HG03025 (cell line): Measurements from ENCODE around the gene TMOD1.
"Not testable (repeated sequence)": the region's sequence is repeated elsewhere in the genome, so short reads cannot be mapped to it uniquely, and the experiment has no call there.

Experiments
- ATAC-seq: cut with Tn5 transposase; IDR thresholded peaks from one replicate; pipeline ENCODE4 v1.9.1; 2021; ENCODE audit warnings: mild to moderate bottlenecking, moderate library complexity; ENCODE audit not compliant: unreplicated experiment, low FRiP score

TMOD1 gene

DNA sequence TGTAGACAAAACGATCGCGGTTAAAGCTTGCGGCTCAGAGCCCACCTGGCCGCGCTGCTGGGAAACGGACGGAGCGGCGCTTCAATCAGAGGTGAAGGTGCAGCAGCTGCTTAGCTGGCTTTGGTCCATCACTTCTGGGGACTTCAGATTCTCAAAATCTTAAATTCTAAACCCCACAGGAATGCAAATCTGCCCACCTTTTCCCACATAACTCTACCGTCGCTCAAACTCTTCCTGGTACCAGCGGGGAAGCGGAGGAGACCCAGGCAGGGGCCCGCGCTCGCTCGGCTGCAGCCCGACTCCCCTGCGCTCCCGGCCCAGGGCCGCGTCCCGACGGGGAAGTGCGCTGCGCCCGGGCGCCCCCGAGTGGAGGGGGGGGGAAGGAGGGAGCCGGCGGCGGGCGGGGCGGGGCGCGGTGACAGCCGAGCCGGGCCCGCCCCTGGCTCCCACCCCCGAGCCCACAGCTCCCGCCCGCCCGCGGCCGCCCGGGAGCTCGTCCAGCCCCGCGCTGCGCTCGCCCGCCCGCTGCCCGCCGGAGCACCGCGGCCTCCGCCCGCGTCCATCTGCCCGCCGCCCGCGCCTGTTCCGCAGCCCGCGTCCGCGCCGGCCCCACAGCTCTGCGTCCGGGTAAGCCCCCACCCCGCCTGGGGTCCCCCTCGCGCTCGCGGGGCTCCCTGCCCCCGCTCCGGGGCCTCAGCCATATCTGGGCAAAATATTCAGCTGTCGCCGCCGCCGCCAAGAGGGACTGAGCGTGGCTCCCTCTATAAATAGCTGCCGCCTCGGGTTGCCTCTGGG, at the start of gene TMOD1:
TMOD1 (plus strand) TSS at position 490 of the 795 bp plus-strand sequence. CDS start 22,523 bp downstream, outside the sequence.
- ATAC-seq, result peak; percentile 68

DNA sequence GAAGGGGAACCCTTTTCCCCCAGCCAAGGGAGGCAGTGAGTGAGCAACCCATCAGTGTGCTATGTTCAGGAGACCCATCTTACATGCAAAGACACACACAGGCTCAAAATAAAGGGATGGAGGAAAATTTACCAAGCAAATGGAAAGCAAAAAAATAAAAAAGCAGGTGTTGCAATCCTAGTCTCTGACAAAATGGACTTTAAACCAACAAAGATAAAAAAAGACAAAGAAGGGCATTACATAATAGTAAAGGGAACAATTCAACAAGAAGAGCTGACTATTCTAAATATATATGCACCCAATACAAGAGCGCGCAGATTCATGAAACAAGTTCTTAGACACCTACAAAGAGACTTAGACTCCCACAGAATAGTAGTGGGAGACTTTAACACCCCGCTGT, 47.9 kb upstream of the TMOD1 start:
- not testable (repeated sequence) for ATAC-seq

DNA sequence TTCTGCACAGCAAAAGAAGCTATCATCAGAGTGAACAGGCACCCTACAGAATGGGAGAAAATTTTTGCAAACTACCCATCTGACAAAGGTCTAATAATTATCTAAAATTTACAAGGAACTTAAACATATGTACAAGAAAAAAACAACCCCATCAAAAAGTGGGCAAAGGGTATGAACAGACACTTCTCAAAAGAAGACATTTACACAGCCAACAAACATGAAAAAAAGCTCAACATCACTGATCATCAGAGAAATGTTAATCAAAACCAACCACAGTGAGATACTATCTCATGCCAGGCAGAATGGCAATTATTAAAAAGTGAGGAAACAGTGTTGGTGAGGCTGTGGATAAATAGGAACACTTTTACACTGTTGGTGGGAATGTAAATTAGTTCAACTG, 44.6 kb upstream of the TMOD1 start:
- ATAC-seq, result not testable (repeated sequence)

DNA sequence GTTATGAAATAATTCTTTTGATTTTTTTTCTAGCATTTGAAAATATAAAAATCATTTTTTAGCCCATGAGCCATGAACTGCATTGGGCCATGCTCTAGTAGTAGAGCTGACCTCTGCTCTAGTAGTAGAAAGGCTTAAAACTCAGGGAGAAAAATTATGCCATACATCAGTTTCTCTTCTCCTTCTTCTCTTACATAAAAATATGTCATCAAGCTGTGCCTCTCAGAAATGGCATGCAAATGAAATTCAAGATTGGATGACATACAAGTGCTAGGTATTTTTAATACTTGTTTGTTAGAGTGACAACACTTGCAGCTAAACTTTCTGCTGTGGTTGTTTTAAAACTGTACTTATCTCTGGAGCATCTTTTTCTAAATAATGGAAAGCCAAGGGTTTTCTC, 42.1 kb upstream of the TMOD1 start:
- ATAC-seq, result no peak

DNA sequence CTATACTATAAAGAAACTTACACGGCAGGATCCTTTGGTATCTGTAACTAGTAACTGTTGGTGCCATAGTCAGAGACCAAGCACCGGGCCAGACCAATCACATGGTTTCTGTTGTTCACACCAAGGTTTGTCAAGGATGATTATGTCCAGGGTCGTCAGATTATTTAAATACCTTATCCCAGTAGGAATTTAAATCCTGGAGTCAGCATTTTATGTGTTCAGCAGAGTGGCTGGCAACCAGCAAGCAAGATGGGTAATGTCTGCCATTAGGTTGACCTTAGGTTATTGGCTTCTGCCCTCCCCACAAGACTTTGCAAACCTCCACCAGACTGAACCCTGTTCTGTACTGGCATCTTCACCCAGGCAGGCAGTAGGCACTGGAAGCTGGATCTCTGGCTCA, 39.3 kb upstream of the TMOD1 start:
- no peak for ATAC-seq

DNA sequence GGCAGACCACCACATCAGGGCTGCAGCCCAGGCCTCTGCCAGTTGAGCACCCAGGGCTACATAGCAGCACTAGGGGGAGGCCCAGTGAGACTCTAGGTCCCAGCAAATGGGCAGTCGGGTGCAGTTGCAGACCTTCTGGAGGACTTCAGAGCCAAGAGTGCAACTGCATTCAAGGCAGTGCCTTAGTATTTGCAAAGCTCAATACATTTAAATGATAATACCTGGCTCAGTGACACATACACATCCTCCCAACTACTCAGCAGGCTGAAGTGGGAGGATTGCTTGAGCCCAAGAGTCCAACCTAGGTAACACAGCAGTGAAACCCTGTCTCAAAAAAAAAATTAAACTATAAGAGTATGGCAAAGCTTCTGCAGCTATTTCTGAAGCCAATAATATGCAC, 38.6 kb upstream of the TMOD1 start:
- ATAC-seq, result no peak

DNA sequence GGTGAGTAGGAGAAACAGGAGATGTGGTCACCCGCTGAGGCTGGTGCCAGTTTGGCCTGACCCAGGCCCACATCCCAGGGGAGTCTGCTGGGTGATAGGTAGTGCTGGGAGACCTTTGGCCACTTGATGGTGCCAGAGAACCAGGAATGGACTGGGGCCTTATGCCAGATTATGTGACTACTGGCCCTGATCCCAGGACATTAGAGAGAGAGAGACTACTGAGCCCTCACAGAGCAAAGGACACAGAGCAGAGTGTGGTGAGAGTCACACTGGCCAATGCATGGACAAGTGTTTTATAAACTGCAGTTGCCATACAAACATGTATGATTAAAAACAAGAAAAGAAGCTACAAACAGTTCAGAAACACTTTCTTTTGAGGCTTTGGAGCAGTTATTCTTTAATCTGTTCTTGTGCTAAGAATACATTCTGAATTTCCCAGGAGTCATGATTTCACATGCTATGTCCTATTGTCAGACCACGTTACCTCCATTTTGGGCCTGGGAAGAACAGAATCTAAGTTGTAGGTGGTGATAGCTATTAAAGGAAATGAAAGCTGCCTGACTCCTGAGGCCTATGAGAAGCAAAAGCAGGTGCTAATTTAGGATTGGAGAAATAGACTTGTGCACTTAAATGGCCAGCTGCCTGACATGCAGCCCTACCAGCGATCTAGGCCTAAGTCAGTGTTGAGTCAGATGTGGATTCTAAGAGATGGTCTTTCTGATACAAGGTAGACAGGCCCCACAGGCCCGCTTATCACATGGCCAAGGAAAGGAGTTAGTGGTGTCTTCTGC, 32.6 kb upstream of the TMOD1 start:
- peak; percentile 88 for ATAC-seq

DNA sequence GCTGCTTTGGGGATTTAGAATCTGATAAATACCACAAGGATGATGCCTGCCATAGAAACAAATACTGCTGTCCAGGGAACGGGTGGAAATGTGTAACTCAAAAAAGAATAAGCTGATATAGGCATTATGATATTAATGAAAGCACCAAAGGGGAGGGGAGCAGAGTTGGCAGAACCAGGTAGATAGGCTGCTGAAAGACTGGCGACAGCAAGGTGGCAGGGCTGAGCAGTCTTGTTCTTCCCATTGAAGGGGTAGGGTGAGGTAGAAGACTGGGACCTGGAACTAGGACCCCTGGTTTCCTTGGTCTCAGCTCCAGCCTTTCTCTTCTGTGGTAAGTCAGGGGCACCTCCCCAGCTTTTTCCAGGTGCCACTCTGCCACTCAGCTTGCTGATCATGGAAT, 31.4 kb upstream of the TMOD1 start:
- no peak for ATAC-seq

DNA sequence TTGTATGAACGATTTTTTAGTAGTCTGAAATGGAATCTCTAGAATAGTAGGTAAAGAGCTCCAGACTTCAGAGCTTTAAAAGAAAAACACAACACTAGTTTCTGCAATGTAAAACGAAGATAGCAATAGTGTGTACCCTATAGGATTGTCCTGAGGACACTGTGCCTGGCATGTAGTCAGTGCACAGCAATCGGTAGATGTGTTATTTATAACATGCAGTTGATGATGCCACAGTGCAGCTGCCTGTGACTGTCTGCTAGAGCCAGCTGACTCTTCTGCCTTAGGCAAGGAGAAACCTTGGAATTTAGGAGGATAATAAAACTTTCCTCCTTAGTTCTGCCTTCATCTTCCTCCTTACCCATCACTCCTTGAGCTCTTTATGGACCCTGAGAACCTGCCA, 27.7 kb upstream of the TMOD1 start:
- no peak for ATAC-seq

DNA sequence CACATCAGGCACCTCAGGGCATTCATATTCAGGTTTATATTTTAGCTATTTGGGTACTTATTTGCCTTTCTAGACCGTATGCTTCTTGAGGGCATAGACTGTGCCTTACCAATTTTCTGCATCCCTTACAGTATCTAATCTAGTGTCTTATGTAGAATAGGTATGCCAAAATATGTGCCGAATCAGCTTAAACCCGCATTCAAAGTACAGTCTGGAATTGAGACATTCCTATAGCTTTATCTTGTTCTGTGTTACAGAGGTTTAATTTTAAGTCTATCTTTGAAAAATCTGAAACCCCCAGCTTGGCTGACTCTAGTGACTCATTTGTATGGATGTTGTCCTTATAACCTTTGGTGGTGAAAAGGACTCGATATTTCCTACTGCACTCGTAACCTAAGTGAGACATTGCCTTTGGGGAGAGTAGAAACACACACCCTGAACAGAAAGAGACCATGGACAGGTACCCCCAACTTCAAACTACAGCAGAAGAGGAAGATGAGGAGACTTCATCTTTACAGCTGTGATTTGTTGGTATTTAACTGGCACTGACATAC, 27.0 kb upstream of the TMOD1 start:
- ATAC-seq, result no peak

DNA sequence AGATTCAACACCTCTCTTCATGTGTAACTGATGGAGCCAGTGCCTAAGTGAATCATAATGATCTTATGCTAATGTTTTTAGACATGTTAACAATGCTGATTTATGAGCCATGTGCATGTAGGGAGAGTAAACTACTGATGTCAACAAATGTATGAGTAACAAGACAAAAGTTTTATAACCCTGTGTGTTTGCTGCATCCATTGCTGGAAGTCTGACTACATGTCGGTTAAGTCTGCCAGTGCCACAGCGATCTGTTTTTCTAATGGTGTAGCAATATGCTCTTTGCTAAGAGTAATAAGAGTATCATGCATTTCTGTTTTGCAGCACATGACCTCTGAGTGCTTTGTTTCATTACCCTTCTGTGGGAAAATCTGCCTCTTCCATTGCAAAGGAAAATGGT, 26.4 kb upstream of the TMOD1 start:
- no peak for ATAC-seq

DNA sequence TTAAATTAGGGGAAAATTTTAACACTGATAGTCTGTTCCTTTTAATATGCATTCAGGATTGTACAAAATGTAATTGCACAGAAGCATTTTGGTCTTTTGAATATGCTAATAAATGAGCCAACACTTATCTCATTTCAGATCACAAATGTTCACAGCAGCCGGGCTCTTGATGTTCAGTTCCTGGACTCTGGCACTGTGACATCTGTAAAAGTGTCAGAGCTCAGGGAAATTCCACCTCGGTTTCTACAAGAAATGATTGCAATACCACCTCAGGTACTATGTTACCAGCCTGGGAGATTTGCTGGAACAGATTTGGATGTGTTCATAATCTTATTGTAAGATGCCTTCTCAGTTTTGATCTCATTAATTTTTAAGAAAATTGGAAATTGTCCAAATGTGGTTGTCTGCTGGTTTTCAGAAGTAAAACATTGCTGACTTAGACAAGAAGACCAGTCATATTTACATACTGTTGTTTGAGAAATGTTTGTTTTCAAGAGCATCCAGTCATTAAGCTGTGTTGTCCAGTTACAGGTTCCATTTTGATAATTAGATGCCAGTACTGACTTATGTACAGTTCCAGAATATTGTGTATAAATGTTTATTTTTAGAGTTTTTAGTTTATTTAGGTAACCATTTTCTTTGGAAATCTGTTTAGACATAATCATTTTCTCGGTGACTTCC, 23.0 kb upstream of the TMOD1 start:
- ATAC-seq, result no peak

DNA sequence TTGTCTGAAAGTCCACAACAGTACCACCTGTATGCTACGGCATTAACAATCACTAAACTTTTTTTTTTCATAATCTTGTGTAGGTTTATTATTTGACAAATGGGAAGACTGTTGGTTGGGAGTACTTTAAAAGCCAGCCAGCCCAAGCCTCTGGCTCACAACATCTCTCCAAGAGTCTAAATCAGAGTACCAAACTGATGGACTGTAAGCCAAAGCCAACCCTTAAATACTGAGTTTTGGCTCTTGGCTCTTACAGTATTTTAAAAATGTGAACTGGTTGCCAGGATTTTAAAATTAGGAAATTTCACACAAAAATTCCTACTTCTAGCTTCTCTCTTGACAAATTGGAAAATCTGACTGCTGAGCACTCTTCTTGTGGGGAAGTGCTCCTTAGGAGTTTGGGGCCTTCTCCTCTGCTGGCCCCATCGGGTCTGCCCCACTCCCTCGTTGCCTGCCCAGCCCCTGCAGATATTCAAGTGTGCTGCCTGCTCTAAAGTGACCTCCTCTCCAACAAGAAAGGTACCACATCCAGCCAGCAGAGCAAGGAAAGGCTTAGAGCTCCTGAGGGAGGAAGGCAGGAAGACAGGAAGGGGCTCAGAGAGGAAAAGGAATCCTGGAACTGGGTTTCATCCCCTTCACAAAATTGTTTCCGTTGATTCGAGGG, 21.8 kb upstream of the TMOD1 start:
- no peak for ATAC-seq

DNA sequence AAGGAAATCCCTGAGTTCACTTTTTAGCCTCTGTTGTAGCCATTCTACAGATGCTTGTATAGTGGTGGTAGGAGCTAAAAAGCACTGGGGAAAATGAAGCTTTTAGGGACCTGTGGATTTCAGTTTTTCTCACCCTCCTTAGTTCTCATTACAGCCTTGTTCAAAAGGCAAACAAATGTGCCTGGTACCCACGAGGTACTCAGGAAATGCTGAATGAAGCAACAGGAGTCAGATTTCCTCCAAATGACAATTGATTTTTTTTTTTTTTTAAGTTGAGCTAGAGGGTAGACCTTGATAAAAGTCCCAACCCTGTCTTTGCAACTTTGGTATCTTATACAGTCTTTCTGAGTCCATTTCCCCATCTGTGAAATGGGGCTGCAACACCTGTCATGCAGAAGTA, 21.3 kb upstream of the TMOD1 start:
- ATAC-seq, result no peak

DNA sequence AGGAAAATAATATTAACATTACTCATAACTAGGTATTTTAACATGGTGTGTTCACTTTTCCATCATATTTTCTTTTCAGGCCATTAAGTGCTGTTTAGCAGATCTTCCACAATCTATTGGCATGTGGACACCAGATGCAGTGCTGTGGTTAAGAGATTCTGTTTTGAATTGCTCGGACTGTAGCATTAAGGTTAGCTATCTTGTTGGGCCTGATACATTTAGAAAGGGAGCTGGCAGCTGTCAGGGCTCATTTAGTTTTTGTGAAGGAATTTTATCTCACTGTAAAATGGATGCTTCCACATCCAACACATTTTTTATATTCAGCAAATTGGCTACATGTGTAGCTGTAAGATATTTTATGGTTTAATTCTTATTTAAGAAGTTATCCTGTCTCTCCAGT, 20.7 kb upstream of the TMOD1 start:
- ATAC-seq, result no peak

DNA sequence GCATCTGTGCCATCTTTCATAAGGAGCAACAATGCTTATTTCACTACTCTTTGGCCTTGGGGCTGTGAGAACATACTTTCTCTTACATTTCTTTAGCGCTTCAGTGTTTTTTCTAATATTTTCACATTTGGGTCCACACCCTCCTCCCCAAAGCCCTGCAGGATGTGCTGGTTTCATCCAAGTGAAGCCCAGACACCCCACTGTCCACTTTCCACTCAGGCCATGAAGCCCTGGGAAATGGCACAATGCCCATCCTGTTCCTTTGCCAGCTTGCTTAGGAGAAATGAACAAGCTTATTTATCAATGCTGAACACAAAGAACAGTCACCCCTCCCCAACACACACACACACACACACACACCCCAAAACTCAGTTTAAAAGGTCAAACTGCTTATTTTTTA, 17.3 kb upstream of the TMOD1 start:
- ATAC-seq, result no peak

DNA sequence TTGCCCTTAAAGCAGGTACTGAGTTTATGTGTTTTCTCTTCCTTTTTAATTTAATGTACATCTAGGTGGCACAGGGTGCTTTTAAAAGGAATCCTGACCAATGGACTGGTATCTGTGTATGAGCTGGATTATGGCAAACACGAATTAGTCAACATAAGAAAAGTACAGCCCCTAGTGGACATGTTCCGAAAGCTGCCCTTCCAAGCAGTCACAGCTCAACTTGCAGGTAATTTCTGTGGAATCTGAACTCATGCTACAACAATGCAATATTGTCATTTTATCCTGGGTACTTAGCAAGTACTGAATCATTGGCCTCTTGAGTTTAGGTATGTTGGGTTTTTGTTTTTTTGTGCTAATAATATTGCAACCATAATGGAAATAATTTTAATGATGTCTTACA, 14.4 kb upstream of the TMOD1 start:
- ATAC-seq, result no peak

DNA sequence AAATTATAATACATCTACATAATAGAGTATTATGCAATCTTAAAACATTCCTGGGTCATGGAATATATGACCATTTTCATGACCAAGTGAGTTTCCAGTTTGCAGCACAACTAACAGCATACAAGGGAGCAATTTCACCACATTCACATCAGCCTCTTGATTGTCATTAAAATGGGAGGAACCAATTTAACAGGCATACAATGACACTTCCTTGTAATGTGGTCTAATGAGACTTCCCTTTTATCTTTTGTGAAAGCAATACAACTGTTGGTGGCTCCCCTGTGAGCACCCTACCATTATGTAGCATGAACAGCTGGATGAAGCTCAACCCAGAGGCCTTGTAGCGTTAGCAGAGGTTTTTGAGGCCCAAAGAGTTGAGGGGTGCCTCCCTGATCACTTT, 13.6 kb upstream of the TMOD1 start:
- ATAC-seq, result no peak

DNA sequence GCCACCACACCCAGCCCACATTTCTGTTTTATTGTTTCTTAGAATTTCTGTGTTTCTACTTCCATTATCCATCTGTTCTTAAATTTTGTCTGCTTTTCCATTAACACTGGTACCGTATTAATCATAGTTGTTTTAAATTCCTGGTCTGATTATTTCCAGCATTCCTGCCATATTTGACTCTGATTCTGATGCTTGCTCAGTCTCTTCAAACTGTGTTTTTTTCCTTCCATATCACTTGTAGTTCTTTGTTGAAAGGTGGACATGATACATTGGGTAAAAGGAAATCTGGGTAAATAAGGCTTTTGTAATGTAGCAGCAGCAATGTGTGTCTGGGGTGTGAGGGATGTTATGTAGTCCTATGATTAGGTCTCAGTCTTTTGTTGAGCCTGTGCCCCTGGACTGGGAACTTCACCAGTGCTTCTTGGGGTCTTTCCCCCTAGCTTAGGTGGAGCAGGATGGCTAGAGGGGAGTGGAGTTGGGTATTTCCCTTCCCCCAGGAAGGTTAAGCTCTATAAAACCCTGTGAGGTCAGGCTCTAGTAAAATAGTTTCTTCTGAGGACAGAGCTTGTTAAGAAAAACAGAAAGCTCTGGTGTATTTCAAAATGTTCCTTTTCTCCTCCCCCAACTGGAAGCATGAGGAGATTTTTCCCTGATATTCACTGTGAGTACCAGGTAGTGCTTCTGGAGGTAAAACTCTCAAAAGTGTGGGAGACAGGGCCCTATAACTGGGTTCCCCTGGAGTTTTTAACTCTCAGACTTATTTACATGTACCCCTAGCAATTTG, 10.1 kb upstream of the TMOD1 start:
- ATAC-seq, result no peak
